Mammary epithelial cell (primary cell): Measurements from ENCODE around the gene RAPGEF2.

Source experiments
- EZH2 ChIP-seq: IDR thresholded peaks from 2 replicates; pipeline ENCODE4 v1.6.1; 2012; ENCODE audit warnings: low read length, inconsistent platforms, borderline replicate concordance
- TF ChIP-seq, protein P1 (sequence below), 2 donors: IDR thresholded peaks in 1 of 2; conservative IDR thresholded peaks in 1 of 2; 2 replicates each; pipeline ENCODE4 v1.5.1; 2011 to 2012; ENCODE audit warnings: inconsistent platforms in 2 of 2, low read length in 2 of 2, mild to moderate bottlenecking in 2 of 2, control low read depth in 1 of 2, low read depth in 1 of 2; ENCODE audit not compliant: insufficient read depth in 1 of 2; ENCODE audit errors: extremely low read depth in 1 of 2

DNA sequence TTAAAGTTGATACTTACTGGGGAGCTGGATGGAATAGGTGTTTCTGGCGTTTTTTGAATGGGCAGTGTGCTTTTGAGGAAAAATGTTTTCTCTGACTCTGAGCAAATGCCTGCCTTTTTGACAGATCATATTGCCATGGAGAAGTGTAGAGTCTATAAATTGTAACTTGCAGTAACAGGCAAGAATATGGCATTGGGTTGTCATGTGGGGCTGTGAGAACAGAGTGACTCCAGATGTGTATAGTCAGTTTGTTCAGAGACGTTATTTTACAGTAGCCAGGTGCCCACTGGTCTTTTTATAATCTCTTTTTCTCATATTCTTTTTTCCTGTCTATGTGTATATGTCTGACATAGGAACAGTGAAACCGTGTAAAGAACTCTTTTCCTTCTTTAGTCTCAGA lies 40.8 kb downstream of the RAPGEF2 start:
- TF ChIP-seq, protein P1, sequence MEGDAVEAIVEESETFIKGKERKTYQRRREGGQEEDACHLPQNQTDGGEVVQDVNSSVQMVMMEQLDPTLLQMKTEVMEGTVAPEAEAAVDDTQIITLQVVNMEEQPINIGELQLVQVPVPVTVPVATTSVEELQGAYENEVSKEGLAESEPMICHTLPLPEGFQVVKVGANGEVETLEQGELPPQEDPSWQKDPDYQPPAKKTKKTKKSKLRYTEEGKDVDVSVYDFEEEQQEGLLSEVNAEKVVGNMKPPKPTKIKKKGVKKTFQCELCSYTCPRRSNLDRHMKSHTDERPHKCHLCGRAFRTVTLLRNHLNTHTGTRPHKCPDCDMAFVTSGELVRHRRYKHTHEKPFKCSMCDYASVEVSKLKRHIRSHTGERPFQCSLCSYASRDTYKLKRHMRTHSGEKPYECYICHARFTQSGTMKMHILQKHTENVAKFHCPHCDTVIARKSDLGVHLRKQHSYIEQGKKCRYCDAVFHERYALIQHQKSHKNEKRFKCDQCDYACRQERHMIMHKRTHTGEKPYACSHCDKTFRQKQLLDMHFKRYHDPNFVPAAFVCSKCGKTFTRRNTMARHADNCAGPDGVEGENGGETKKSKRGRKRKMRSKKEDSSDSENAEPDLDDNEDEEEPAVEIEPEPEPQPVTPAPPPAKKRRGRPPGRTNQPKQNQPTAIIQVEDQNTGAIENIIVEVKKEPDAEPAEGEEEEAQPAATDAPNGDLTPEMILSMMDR (conservative IDR thresholded peaks at IDR 0.05 in 1 of 2, IDR thresholded peaks at IDR 0.05 in 1 of 2; ENCODE audit: extremely low read depth in 1 of 2, insufficient read depth in 1 of 2, low read depth in 1 of 2, low read length in 2 of 2), result no peak
- no peak for TF ChIP-seq EZH2
